ENCODE results near the gene SLC6A18. TPM values are rescaled to one million over a fixed set of nuclear protein-coding genes. Genes with fewer than 3 reads are reported as not detected.

SLC6A18 gene
- total RNA-seq, 2 donors from 2014 or later = not detected

DNA sequence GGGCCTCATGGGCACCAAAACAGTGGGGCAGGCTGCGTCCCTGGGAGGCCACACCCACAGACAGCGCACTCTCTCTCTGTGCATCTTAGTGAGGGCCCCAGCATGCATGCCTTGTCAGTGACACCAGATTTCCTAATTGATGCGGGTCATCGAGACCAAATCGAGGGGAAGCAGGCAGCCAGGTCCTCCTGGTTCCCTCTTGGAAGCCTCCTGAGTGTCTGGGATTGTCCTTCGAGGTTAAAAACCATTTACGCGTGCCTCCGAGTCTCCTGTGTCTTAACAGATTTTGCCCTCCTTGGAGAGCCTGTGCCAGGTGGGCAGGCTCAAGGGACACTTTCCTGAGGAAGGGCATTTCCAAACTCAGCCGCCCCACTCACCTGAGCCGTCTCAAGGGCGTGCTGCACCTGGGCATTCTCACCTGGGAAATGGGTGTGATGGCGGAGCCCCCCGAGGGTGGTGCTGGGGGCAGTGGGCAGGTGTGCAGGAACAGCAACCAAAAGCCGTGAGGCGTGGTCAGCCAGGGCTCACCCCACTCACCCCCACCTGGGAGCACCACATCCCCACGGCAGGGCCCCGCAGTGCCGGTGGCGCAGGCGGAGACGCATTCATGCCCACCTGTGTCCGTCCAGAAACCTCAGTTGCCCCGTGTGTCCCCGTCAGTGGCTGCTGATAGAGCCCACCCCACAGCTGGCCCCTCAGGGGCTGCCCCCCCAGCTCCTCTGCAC is 21.1 kb upstream of the SLC6A18 start:
- TF ChIP-seq, protein P1, sequence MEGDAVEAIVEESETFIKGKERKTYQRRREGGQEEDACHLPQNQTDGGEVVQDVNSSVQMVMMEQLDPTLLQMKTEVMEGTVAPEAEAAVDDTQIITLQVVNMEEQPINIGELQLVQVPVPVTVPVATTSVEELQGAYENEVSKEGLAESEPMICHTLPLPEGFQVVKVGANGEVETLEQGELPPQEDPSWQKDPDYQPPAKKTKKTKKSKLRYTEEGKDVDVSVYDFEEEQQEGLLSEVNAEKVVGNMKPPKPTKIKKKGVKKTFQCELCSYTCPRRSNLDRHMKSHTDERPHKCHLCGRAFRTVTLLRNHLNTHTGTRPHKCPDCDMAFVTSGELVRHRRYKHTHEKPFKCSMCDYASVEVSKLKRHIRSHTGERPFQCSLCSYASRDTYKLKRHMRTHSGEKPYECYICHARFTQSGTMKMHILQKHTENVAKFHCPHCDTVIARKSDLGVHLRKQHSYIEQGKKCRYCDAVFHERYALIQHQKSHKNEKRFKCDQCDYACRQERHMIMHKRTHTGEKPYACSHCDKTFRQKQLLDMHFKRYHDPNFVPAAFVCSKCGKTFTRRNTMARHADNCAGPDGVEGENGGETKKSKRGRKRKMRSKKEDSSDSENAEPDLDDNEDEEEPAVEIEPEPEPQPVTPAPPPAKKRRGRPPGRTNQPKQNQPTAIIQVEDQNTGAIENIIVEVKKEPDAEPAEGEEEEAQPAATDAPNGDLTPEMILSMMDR (IDR thresholded peaks at IDR 0.05) = no peak
- no peak for ATAC-seq (ENCODE audit: insufficient number of reproducible peaks, low FRiP score, low read depth)
- Histone ChIP-seq H3K4me1 (ENCODE audit: control insufficient read depth in 1 of 2, low read depth in 2 of 2) (no peaks in the 10 kb centered on the region), H3K9me3 (no peaks in the 10 kb centered on the region), H3K27ac (no peak overlapping the region), H3K27me3 (replicated peaks; ENCODE audit: insufficient read depth) (no peaks in the 10 kb centered on the region), H3K36me3 (no peaks in the 10 kb centered on the region), H3K4me3 (no peak overlapping the region)
- DNase-seq (ENCODE audit: low spot score) = no peak

DNA sequence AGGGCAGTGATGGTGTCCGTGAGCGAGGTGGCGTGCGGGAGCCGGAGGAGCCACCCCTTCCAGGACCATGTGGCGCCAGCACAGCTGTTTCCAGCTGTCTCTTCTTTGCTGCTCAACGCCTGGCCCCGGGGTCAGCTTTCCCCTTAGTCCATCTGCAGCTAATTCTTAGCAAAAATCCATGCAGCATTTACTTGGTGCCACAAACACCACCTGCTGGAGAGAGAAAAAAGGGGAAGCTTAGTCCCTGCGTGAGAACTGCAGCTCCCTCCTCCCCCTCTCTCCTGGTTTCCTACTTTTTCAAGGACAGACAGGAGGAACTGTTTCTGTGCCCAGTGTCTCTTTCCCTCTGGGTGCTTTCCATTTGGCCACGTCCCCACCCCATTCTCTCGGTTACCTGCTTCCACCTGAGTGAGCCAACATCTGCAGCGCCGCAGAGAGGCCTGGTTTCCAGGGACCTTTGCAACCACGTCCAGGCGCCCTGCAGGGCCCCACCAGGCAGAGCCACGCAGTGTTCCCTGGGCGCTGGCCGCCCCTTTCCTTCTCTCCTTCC is 20.4 kb upstream of the SLC6A18 start:
- no peak overlapping the region for H3K27ac ChIP-seq
- H3K27me3 ChIP-seq (replicated peaks; ENCODE audit: insufficient read depth) = no peaks in the 10 kb centered on the region
- TF ChIP-seq, protein P1 (IDR thresholded peaks at IDR 0.05) = no peak
- H3K9me3 ChIP-seq = no peaks in the 10 kb centered on the region
- DNase-seq (ENCODE audit: low spot score) = no peak
- no peaks in the 10 kb centered on the region for H3K4me1 ChIP-seq (ENCODE audit: control insufficient read depth in 1 of 2, low read depth in 2 of 2)
- no peak for ATAC-seq (ENCODE audit: insufficient number of reproducible peaks, low FRiP score, low read depth)
- no peak overlapping the region for H3K4me3 ChIP-seq
- no peaks in the 10 kb centered on the region for H3K36me3 ChIP-seq

DNA sequence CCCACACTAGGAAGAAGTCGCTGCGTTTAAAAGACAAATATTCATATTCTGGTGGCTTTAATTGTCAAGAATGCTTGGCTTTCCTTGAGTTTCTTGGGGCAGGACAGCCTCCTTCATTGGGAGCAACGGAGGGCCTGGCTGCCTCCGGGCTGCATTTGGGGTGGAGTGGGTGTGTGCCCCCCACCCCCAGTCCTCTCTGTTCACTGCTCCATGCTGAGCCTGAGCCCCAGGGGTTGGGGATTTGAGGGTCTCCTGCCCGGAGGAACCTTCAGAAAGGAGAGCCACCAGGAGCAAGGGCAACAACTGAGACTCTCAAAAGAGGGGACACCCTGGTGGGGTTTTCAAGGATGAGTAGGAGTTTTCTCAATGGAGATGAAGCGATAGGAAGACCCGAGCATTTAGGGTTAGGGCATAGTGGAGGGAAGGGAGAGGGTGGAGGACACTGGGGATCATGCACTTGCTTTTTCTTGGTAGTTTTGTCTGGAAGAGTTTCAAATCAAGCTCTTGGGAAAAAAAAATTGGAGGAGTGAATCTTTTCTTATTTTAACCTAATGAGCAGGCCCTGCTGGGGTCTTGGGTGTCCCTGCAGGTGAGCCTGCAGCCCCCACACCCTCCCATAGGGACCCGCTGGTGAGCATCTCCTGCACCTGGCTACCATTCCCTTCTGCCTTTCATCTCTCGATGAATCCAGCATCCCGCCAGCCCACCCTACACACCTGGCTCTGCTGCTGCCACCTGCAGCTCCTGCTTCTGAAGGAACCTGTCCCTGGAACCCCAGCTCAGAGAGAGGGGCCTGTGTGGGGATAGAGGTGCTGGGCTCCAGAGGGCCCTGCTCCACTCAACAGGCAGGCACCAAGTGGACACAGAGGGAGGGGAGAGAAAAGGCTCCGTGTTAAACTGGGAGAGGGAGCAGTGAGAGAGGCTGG is 19.7 kb upstream of the SLC6A18 start:
- TF ChIP-seq, protein P1 (IDR thresholded peaks at IDR 0.05) = no peak
- Histone ChIP-seq H3K4me3 (no peak overlapping the region), H3K9me3 (no peaks in the 10 kb centered on the region), H3K27ac (no peak overlapping the region), H3K27me3 (replicated peaks; ENCODE audit: insufficient read depth) (no peaks in the 10 kb centered on the region), H3K4me1 (ENCODE audit: control insufficient read depth in 1 of 2, low read depth in 2 of 2) (no peaks in the 10 kb centered on the region), H3K36me3 (no peaks in the 10 kb centered on the region)
- ATAC-seq (ENCODE audit: insufficient number of reproducible peaks, low FRiP score, low read depth) = no peak
- DNase-seq (ENCODE audit: low spot score) = no peak

DNA sequence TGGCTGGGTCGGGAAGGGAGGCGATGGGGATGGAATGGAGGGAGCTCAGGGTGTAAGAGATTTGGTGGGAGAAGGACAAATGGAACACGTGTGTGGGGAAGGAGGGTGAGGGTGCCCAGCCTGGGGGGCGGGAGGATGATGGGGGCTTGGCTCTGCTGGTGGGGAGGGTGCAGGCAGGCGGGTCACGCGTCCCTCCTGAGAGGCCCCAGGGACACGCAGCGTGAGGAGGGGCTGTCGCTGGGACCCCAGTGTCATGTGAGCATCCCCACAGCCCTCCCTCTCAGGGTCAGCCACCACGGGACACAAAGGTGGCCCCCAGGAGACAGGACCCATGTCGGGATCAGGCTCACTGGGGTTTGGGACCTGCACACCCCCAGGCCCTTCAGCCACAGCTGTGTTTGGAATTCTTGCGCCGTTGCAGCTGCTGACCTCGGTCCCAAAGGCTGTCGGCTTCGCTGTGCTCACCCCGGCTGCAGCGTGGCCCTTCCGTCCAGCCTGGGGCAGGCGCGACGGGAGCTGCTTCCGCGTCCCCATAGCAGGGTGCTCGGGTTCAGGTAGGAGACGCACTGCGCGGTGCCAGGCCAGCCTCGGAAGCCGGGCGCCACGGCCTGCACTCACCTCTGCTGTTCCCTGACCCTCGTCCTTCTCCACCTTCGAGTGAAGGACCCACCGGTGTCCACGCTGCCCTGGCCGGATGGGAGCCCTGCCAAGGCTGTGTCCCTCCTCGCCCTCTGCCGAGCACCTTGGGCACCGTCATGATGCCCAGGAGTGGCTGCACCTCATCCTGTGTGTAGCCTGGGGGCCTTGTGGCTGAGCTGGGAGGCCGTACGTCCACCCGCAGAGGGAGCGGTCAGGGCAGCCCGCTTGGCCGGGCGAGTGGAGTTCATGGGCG is 18.4 kb upstream of the SLC6A18 start:
- no peaks in the 10 kb centered on the region for H3K27me3 ChIP-seq (replicated peaks; ENCODE audit: insufficient read depth)
- H3K4me1 ChIP-seq (ENCODE audit: control insufficient read depth in 1 of 2, low read depth in 2 of 2) = no peaks in the 10 kb centered on the region
- TF ChIP-seq, protein P1 (IDR thresholded peaks at IDR 0.05) = no peak
- DNase-seq (ENCODE audit: low spot score) (no peak), ATAC-seq (ENCODE audit: insufficient number of reproducible peaks, low FRiP score, low read depth) (no peak)
- no peaks in the 10 kb centered on the region for H3K9me3 ChIP-seq
- H3K27ac ChIP-seq = no peak overlapping the region
- H3K36me3 ChIP-seq = no peaks in the 10 kb centered on the region
- no peak overlapping the region for H3K4me3 ChIP-seq
